OCI-LY7 (cell line): ENCODE results near the gene ATE1.

Experiments
- CTCF ChIP-seq: fragments of 200-600 bp; sonication (generic); conservative IDR thresholded peaks from 2 replicates; pipeline ENCODE4 v1.5.1; 2014; ENCODE audit warnings: mild to moderate bottlenecking, antibody characterized with exemption, low read length, moderate library complexity, mixed read lengths
- EZH2phosphoT487 ChIP-seq: fragments of 200-600 bp; sonication (generic); IDR thresholded peaks from 2 replicates; pipeline ENCODE4 v1.6.1; 2018; ENCODE audit warnings: low read depth, borderline replicate concordance, mild to moderate bottlenecking, mixed run types, antibody characterized with exemption, low read length, moderate library complexity, mixed read lengths

- no peak for TF ChIP-seq CTCF
- no peak for TF ChIP-seq EZH2phosphoT487
Observed at GRCh38 chr10:121941532-121941931, 13.7 kb upstream of the ATE1 start.
